CMK (cell line): ENCODE results near the gene HPSE.

Experiments used
- DNase-seq: peaks from one replicate; pipeline ENCODE4 v3.0.0-alpha.2; 2010; ENCODE audit warnings: low read depth

HPSE gene

DNA sequence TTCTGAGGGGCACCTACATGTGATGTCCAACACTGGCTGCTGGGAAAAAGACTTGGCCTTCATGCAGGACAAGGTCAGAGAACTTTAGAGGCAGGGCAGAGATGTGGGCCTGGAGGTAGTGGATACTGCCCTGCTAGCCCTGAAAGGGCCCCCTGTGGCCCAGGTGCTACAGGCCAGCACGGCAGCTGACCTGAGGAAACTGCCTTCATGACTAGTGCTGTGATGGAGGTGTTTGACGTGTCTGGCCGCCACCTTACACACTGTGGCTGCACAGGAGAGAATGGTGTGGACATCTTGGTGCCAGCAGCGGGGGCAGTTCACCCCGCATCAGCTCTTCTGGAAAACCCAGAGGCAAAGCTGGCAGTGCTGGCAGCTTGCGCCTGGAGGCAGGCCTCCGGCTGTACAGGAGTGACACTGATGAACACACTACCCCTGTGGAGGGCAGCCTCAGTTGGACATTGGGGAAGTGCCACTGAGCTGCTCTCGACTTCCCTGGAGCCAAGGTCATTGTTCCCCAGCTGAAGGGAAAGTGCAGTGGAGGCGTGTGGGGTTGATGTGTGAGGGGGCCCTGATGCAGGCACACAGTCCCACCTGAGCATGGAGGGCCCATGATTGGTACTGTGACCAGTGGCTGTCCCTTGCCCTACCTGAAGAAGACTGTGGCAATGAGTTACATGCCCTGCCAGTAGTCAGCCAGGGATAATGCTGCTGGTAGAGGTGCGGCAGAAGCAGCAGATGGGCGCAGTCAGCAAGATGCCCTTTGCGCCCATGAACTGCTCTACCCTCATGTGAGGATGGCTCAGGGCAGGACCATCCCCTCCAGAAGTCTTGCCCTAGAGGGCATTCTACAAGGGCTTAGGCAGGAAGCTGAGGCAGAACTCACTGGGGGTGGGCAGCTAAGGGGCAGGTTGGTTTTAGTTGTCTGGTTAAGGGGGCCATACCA lies 87.0 kb downstream of the HPSE start:
- DNase-seq: no peak
